Measurements from ENCODE around the gene COL9A3.

Gene COL9A3

GRCh38 chr20:62776692-62777527 lies 39.9 kb upstream of the COL9A3 start:
- no peaks in the 10 kb centered on the region for H3K27me3 ChIP-seq
- peaks cover 41 to 51% of the 10 kb centered on the region in 2 experiments for H3K4me1 ChIP-seq (ENCODE audit: control insufficient read depth in 1 of 2, insufficient read depth in 1 of 2, low read depth in 1 of 2, low read length in 1 of 2)
- H3K4me3 ChIP-seq (ENCODE audit: low read depth in 1 of 2, low read length in 1 of 2) = peak overlapping the region; percentile 37 to 49
- no peaks in the 10 kb centered on the region for H3K36me3 ChIP-seq
- H3K27ac ChIP-seq = peak overlapping the region; percentile 83
- TF ChIP-seq CTCF (IDR thresholded peaks at IDR 0.05) = no peak
- no peaks in the 10 kb centered on the region for H3K9me3 ChIP-seq

- Histone ChIP-seq H3K4me3 (ENCODE audit: low read depth in 1 of 2, low read length in 1 of 2) (peak overlapping the region in 1 of 2 experiments; percentile 37), H3K9me3 (no peaks in the 10 kb centered on the region), H3K36me3 (no peaks in the 10 kb centered on the region), H3K27ac (peak overlapping the region; percentile 83), H3K27me3 (no peaks in the 10 kb centered on the region), H3K4me1 (ENCODE audit: control insufficient read depth in 1 of 2, insufficient read depth in 1 of 2, low read depth in 1 of 2, low read length in 1 of 2) (peaks cover 41 to 48% of the 10 kb centered on the region in 2 experiments)
- TF ChIP-seq CTCF (IDR thresholded peaks at IDR 0.05) = no peak
These were observed 39.4 kb upstream of the COL9A3 start for GRCh38 chr20:62777528-62777830.

GRCh38 chr20:62778058-62778457 lies 38.8 kb upstream of the COL9A3 start:
- Histone ChIP-seq H3K4me1 (ENCODE audit: control insufficient read depth in 1 of 2, insufficient read depth in 1 of 2, low read depth in 1 of 2, low read length in 1 of 2) (peaks cover 42% of the 10 kb centered on the region in 2 experiments), H3K27ac (no peak overlapping the region), H3K4me3 (ENCODE audit: low read depth in 1 of 2, low read length in 1 of 2) (no peak overlapping the region), H3K9me3 (no peaks in the 10 kb centered on the region), H3K36me3 (no peaks in the 10 kb centered on the region), H3K27me3 (no peaks in the 10 kb centered on the region)
- TF ChIP-seq CTCF (IDR thresholded peaks at IDR 0.05) = no peak

GRCh38 chr20:62778601-62779416 lies 38.0 kb upstream of the COL9A3 start:
- no peak overlapping the region for H3K4me3 ChIP-seq (ENCODE audit: low read depth in 1 of 2, low read length in 1 of 2)
- no peak overlapping the region for H3K27ac ChIP-seq
- peaks cover 39 to 43% of the 10 kb centered on the region in 2 experiments for H3K4me1 ChIP-seq (ENCODE audit: control insufficient read depth in 1 of 2, insufficient read depth in 1 of 2, low read depth in 1 of 2, low read length in 1 of 2)
- no peak for TF ChIP-seq CTCF (IDR thresholded peaks at IDR 0.05)
- no peaks in the 10 kb centered on the region for H3K9me3 ChIP-seq
- no peaks in the 10 kb centered on the region for H3K27me3 ChIP-seq
- H3K36me3 ChIP-seq = no peaks in the 10 kb centered on the region

GRCh38 chr20:62779417-62779685 lies 37.5 kb upstream of the COL9A3 start:
- H3K4me1 ChIP-seq (ENCODE audit: control insufficient read depth in 1 of 2, insufficient read depth in 1 of 2, low read depth in 1 of 2, low read length in 1 of 2) = peaks cover 37 to 43% of the 10 kb centered on the region in 2 experiments
- H3K4me3 ChIP-seq (ENCODE audit: low read depth in 1 of 2, low read length in 1 of 2) = no peak overlapping the region
- no peaks in the 10 kb centered on the region for H3K36me3 ChIP-seq
- H3K27ac ChIP-seq = no peak overlapping the region
- no peak for TF ChIP-seq CTCF (IDR thresholded peaks at IDR 0.05)
- H3K9me3 ChIP-seq = no peaks in the 10 kb centered on the region
- H3K27me3 ChIP-seq = no peaks in the 10 kb centered on the region

Measured in neutrophil (primary cell).